Stimulated activated CD8-positive, alpha-beta memory T cell treated with anti-CD3 and anti-CD28 coated beads, Interleukin-7, amount 100 ng/mL, for 4 hours (primary cell): ENCODE data around the gene KCNJ3.

Source experiments
- DNase-seq, 2 donors: peaks; one replicate each; pipeline ENCODE4 v3.0.0-alpha.2; 2020; ENCODE audit warnings: low read depth in 2 of 2

KCNJ3 gene

DNA sequence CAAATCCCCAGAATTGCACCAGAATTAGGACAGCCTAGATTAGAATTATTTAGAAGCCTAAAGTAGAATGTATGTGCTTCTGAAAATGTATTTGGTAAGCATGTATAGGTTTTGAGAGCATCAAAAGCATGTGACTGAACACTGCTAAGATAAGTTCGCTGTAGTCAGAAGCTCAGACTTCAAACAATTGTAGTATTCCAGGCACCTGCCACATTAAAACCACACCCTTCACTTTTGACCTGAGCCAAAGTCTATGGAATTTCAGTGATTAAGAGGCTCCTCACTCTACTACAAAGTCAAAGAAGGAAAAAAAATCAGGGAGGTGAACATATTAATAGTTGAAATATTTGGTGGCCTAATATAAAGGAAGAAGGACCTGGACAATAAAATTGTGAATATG is 8.2 kb downstream of the KCNJ3 start:
- no peak for DNase-seq

DNA sequence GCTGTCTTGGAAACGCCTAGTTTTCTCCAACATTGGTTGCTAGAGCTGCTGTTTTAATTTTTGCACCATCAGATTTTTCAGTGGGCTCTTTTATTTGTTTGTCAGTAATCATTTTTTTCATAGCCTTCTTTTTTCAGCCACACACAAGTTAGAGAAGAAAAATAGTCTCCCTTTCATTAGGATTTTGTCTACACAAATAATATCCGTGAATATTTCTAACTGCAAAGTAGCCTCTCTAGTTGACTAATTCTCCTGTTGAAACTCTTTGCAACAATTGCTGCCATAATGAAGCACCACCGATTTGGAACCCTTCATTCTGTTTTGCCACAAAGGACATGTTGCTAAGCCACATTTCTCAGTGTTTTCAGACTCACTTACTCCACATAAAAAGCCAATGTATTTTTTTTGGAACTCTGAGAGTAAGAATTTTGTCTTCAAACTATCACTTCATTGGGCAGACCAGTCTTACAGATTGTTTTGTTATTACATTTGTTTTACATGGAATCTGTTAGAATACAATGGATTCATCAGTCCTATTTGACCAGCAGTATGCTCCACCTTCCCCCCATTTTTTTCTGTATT is 9.6 kb downstream of the KCNJ3 start:
- DNase-seq, result no peak

DNA sequence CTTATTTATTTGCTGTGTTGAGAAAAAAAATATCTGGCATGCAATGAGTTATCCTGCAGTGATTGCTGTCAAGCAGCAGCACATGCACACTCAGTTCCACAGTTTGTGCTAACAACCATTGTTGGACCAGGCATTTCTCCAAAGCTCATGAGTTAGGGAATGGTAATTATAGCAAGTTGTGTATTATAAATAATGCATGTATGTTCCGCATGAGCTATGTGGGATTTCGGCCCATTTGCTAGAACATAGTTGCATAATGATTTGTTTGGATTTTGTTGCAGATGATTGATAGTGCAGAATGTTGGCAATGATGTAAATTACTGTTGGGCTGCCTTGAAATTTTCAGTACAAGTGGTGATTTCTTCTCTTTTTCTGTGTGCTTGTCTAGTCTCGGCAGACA is 10.7 kb downstream of the KCNJ3 start:
- no peak for DNase-seq

DNA sequence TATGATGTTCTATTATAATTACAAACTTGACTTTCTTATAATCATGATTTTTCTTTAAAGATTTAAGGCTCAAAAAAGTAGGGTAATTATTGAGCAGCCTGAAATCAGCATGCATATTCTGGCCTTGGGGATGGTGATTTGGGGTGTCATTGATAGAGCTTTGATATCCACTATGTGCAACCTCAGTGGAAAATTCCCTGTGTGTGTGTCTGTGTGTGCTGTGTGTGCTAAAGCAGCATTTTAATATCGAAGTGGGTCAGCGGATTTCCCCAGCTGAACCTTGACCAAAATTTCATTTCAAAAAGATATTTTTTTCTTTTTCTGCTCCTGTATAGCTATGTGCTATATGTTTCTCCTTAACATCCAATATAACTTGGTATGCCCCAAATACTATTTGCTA is 11.6 kb downstream of the KCNJ3 start:
- DNase-seq, result no peak

DNA sequence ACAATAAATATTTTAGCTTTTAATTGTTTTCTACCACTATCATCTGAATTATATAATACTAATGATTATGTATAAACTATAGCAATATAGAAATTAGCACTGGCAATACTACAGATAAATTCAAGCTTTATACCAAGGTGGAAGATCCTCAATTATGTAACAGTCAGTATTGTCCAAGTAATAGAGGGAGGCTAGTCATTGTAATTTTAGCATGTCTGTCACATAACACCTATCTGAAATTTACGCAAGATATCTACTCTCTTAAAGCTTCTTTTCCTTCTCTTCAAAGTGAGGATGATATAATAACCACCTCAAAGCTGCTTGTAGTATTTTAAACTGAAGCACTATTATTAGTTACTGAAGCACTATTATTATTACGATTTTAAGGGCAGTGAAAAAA is 12.2 kb downstream of the KCNJ3 start:
- DNase-seq, result no peak

- no peak for DNase-seq
Measured at GRCh38 chr2:154713675-154714074, 15.2 kb downstream of the KCNJ3 start.

GRCh38 chr2:154720651-154721050 is 22.2 kb downstream of the KCNJ3 start:
- no peak for DNase-seq

DNA sequence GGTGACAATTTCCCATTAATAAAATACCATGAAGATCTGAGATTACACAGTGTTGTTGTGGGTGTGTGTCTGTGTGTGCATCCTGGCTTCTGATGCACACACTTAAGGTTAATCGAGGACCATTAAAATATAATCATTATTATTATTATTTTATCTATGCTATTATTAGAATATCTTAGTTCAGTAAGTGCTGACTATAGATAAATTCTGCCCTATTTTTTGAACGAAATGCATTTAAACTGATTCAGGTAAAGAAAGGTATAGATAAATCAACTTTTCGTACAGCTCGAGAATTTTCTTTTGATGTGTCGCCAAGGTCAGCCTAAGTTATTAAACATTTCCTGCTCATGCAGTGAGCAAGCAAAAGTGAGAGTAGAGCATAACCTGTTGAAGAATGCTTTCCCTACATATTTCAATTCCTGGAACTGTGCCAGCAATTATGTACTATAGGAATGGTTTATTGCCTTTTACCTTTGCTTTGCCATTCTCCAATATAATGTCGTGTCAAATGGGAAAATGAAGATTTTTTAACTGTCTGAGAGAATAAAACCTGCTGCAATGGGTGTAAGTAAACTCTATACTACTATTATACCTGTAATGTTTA is 25.8 kb downstream of the KCNJ3 start:
- DNase-seq, result no peak

DNA sequence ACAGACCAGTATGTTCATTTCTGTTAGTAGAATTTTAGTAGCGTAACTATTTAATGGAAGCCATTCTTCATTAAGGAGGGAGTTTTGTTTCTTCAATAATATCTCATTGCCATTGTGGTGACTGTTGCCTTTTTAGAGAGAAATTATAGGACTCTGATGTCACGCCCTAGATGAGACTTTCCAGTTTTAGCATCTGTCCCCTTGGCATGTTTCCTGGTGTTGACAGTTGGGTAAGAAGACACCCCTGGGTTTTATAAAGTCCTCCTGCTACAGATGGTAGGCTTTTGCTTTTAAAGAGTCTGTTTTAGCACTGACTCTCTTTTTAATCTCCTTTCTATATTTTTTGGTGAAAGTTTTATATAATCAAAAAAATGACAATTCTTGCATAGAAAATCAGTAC is 41.9 kb downstream of the KCNJ3 start:
- no peak for DNase-seq

- no peak for DNase-seq
Measured at GRCh38 chr2:154758871-154759270, 60.4 kb downstream of the KCNJ3 start.

GRCh38 chr2:154762638-154763037 is 64.1 kb downstream of the KCNJ3 start:
- no peak for DNase-seq

GRCh38 chr2:154771664-154772284 is 73.3 kb downstream of the KCNJ3 start:
- DNase-seq, result no peak

GRCh38 chr2:154776825-154777224 is 78.3 kb downstream of the KCNJ3 start:
- DNase-seq, result no peak

- no peak for DNase-seq
Measured at GRCh38 chr2:154794406-154794805, 95.9 kb downstream of the KCNJ3 start.

GRCh38 chr2:154795651-154796050 is 97.2 kb downstream of the KCNJ3 start:
- DNase-seq, result no peak

GRCh38 chr2:154804451-154804850 is 106.0 kb downstream of the KCNJ3 start:
- no peak for DNase-seq

GRCh38 chr2:154813636-154814035 is 115.1 kb downstream of the KCNJ3 start:
- no peak for DNase-seq

DNA sequence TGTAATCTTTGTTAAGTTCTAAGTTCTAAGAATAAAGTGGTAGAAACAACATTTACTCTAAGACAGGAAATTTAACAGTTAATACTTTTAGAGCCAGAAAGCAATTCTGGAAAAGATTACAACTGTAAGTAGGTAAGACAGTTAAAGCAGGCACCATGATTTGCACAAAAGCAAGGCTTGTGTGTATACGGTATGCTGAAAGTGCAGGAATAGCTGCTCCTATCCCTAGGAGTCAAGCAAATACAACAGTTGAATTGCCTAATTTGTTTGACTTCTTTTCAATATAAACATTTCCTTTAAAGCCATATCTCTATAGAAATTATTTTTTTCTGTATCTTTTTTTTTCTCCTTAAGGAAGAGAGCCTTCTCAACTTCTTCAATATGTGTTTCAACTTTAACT is 116.4 kb downstream of the KCNJ3 start:
- DNase-seq, result no peak

DNA sequence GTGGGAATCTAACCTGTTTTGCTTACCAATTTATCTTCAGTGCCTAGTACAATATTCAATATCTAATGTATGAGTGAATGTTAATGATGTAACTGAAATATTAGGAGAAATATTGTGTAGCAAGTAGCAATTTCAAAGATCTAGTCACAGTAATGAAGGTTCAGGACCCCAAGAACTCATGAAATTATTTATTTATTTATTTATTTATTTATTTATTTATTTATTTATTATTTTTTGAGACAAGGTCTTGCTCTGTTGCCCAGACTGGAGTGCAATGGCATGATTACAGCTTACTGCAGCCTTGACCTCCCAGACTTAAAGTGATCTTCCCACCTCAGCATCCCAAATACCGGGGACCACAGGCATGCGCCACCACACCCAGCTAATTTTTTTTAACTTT is 126.9 kb downstream of the KCNJ3 start:
- DNase-seq, result no peak

DNA sequence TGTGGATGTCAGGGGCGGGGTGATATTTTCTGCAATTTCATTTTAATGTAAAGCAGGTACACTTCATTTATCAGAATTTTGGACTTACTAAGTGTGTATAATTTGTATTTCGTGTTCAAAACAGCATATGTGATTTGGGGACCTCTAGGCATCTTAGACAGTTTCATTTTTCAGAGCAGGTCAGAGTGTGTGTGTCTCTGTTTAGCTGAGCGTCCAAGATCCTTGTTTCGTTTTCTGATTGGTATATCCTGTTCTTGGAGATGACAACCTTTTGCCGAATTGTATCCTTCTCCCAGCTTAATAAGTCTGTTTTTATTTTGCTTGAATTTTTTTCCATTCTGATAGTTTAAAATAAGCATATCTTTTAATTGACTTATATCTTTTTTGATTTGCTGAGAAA is 128.3 kb downstream of the KCNJ3 start:
- no peak for DNase-seq

GRCh38 chr2:154827286-154827685 is 128.8 kb downstream of the KCNJ3 start:
- DNase-seq, result no peak

DNA sequence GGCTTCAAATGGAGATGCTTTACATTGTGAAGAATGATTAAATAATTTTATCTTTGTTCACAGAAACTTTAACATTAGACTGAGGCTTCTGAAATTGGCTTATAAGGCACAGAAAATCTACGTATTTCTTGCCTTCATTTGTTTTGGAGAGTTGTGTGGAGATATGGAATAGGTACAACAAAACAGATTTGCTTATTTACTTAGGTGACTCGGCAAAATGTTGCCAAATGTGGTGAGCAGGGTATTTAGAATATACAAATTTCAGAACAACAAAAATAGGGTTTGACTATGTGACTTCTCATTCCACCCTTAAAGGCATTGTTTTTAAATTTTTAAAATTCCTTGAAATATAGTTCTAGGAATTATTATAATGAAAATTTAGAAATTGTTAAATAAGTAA is 134.2 kb downstream of the KCNJ3 start:
- no peak for DNase-seq

DNA sequence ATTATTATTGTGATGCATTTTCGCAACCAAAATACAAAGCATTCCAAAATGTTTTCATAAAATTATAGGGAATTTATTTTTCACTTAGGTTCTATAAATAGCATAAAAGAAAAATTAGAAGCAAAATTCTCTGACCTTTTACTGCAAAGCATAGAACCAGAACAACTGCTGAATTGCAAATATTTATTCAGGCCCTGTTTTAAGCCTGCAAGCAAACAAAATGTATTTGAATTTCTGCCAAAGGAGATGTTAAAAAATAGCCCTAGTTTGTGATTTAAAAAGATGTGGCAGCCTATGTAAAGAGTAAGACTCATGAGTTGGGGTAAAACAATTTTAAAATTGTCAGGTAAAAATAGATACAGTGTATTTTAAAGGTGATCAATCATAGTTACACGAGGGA is 138.1 kb downstream of the KCNJ3 start:
- DNase-seq, result no peak

DNA sequence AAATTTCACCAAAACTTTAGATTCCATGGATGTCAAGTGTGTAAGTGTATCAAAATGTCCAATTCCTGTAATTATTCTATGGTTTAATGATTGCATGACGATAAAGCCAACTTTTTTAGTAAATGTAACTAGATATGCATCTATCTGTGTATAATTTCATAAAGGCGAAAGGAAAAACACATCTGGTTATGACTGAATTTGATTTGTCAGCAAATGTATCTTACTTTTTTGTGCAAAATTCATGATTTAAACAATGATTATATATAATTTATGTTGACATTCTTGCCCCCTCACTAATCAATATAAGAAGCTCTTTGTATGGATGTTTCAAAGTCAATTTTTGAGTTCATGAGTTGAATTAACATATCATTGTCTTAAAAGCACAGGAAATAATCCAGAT is 138.5 kb downstream of the KCNJ3 start:
- no peak for DNase-seq
